ENCODE data around the gene CRB2.

DNA sequence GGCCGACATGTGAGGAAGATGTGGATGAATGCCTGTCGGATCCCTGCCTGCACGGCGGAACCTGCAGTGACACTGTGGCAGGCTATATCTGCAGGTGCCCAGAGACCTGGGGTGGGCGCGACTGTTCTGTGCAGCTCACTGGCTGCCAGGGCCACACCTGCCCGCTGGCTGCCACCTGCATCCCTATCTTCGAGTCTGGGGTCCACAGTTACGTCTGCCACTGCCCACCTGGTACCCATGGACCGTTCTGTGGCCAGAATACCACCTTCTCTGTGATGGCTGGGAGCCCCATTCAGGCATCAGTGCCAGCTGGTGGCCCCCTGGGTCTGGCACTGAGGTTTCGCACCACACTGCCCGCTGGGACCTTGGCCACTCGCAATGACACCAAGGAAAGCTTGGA, 14.1 kb downstream of the CRB2 start:
- TF ChIP-seq, protein P1, sequence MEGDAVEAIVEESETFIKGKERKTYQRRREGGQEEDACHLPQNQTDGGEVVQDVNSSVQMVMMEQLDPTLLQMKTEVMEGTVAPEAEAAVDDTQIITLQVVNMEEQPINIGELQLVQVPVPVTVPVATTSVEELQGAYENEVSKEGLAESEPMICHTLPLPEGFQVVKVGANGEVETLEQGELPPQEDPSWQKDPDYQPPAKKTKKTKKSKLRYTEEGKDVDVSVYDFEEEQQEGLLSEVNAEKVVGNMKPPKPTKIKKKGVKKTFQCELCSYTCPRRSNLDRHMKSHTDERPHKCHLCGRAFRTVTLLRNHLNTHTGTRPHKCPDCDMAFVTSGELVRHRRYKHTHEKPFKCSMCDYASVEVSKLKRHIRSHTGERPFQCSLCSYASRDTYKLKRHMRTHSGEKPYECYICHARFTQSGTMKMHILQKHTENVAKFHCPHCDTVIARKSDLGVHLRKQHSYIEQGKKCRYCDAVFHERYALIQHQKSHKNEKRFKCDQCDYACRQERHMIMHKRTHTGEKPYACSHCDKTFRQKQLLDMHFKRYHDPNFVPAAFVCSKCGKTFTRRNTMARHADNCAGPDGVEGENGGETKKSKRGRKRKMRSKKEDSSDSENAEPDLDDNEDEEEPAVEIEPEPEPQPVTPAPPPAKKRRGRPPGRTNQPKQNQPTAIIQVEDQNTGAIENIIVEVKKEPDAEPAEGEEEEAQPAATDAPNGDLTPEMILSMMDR (IDR thresholded peaks at IDR 0.05) = no peak
- TF ChIP-seq POLR2A (IDR thresholded peaks at IDR 0.05) (no peak), POLR2AphosphoS5 (IDR thresholded peaks at IDR 0.05; ENCODE audit: insufficient read depth in 1 of 2, low read depth in 1 of 2) (no peak)
